Measurements from ENCODE around the gene SREBF1. TPM values are rescaled to one million over a fixed set of nuclear protein-coding genes. Genes with fewer than 3 reads are reported as not detected.

The SREBF1 gene
- total and polyA plus RNA-seq, 2 of the 8 experiments (the other 6 are each of a cell fraction or from before 2014, with no cell fraction given), result 28.6 to 70.8 TPM

DNA sequence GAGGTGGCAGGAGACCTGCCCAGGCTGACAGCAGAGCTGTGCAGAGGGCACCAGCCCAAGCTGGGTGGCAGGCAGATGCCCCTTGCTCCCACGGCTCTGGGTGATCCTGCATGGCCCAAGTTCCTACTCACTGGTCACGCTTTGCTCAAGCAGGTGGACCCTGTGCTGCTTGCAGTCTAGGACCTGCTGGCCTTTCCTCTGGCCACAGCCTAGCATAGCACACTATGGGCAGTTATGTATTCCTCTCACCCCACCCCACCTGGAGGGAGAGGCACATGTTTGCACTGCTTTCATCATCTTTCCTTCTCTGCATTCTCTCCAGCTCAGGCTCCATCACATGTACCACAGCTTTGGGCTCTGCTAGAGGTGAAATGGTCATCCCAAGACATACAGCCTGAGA is 19.6 kb upstream of the SREBF1 start:
- Histone ChIP-seq H3K9me3 (ENCODE audit: insufficient read depth in 2 of 2, low read depth in 1 of 2, low read length in 1 of 2) (no peaks in the 10 kb centered on the region), H3K27me3 (replicated peaks in 1 of 4; ENCODE audit: control insufficient read depth in 3 of 4, extremely low read depth in 1 of 4, insufficient read depth in 3 of 4, low read length in 3 of 4) (no peaks in the 10 kb centered on the region; a peak in 1 of 7 replicates), H3K4me2 (ENCODE audit: insufficient read depth in 1 of 2, low read depth in 2 of 2, low read length in 2 of 2) (no peak overlapping the region), H4K91ac (replicated peaks; ENCODE audit: insufficient read length, low read length) (no peak overlapping the region), H4K8ac (ENCODE audit: extremely low read depth, insufficient read depth, low read length) (no peak overlapping the region), H2AFZ (ENCODE audit: low read length) (no peak overlapping the region), H2BK120ac (replicated peaks; ENCODE audit: low read depth, low read length) (no peak overlapping the region), H2BK20ac (ENCODE audit: low read length) (no peak overlapping the region), H3K4ac (replicated peaks; ENCODE audit: insufficient read length, low read depth, low read length) (peak overlapping the region; percentile 75), H3K9ac (replicated peaks in 1 of 4; ENCODE audit: extremely low read depth in 1 of 4, low read depth in 3 of 4, low read length in 3 of 4) (no peak overlapping the region), H4K20me1 (replicated peaks in 1 of 2; ENCODE audit: control insufficient read depth in 1 of 2, insufficient read depth in 2 of 2, low read length in 2 of 2) (no peaks in the 10 kb centered on the region), H3K23me2 (ENCODE audit: low read depth, low read length) (no peaks in the 10 kb centered on the region), H2BK15ac (ENCODE audit: low read length) (no peak overlapping the region), H2BK12ac (ENCODE audit: low read depth, low read length) (peak overlapping the region; percentile 18; the same call in 1 of the 2 replicates), H3K56ac (replicated peaks; ENCODE audit: insufficient read length, low read depth, low read length) (no peak overlapping the region), H4K5ac (ENCODE audit: insufficient read length, low read depth, low read length) (no peak overlapping the region), H3K4me3 (ENCODE audit: extremely low read depth in 1 of 4, insufficient read depth in 2 of 4, low read depth in 3 of 4, low read length in 4 of 4) (no peak overlapping the region), H3K79me1 (ENCODE audit: low read depth, low read length) (no peaks in the 10 kb centered on the region), H2AK5ac (ENCODE audit: low read depth, low read length) (peak overlapping the region; percentile 43; the same call in 1 of the 2 replicates), H3K36me3 (ENCODE audit: control insufficient read depth in 2 of 4, insufficient read depth in 4 of 4, low read length in 3 of 4) (no peaks in the 10 kb centered on the region), H3K23ac (ENCODE audit: insufficient read length) (no peak overlapping the region), H3K79me2 (ENCODE audit: control insufficient read depth in 1 of 2, insufficient read depth in 2 of 2, low read length in 2 of 2) (no peaks in the 10 kb centered on the region), H3K14ac (ENCODE audit: insufficient read length) (no peak overlapping the region), H2BK5ac (ENCODE audit: low read depth, low read length) (peak overlapping the region; percentile 26; the same call in 1 of the 2 replicates), H3K18ac (ENCODE audit: extremely low read depth, low read length) (no peak overlapping the region), H3K4me1 (replicated peaks in 1 of 4; ENCODE audit: control insufficient read depth in 3 of 4, insufficient read depth in 4 of 4, low read length in 3 of 4) (peaks cover 0 to 14% (median 5%) of the 10 kb centered on the region in 4 experiments; a peak in 3 of 7 replicates), H3K27ac (ENCODE audit: low read depth, low read length) (no peak overlapping the region)
- ChIA-PET POLR2A (ENCODE audit: partially characterized antibody) (interaction anchor here (0.7 to 12.1 kb wide), 4 partner anchors 16 to 100 kb away, joined by 3 to 122 read pairs (median 4); partner anchors contain the start of gene SREBF1), CTCF (ENCODE audit: partially characterized antibody) (interaction anchor here (0.6 to 26.2 kb wide), 10 partner anchors 8 to 177 kb away, joined by 3 to 404 read pairs (median 4); no protein-coding TSS in a partner anchor)
- no peak for TF ChIP-seq CREB1 (IDR thresholded peaks at IDR 0.05)
- no peak for TF ChIP-seq EP300 (IDR thresholded peaks at IDR 0.05; ENCODE audit: borderline replicate concordance in 1 of 2, low read depth in 2 of 2, low read length in 2 of 2)
- FAIRE-seq (no peak), DNase-seq (ENCODE audit: low read depth in 1 of 2, low spot score in 2 of 2) (no peak)
- WGBS, 2 experiments (ENCODE audit: extremely low coverage in 1 of 2, insufficient coverage in 1 of 2, insufficient read length in 1 of 2, insufficient replicate concordance in 2 of 2, low coverage in 1 of 2, low lambda C conversion rate in 2 of 2, missing lambda C conversion rate in 1 of 2), result 89% methylated on average over 2 of the region's 2 CpGs; no CpG with 5 or more reads in 1 of the 2 experiments
